GM21381 (cell line): ENCODE measurements around the gene LMO3.

Experiments
- ATAC-seq: cut with Tn5 transposase; IDR thresholded peaks from one replicate; pipeline ENCODE4 v1.9.1; 2021; ENCODE audit warnings: mild to moderate bottlenecking, moderate library complexity; ENCODE audit not compliant: unreplicated experiment

Gene LMO3

GRCh38 chr12:16606117-16606200 is at the start of gene LMO3:
TSS of gene LMO3 (minus strand) at chr12:16606162. CDS start at chr12:16600860, 5,302 bp downstream.
- ATAC-seq = no peak

- ATAC-seq = peak; percentile 87
These were observed 30.6 kb upstream of the LMO3 start for GRCh38 chr12:16636435-16637055.

GRCh38 chr12:16634786-16635185 is 28.8 kb upstream of the LMO3 start:
- ATAC-seq = no peak

DNA sequence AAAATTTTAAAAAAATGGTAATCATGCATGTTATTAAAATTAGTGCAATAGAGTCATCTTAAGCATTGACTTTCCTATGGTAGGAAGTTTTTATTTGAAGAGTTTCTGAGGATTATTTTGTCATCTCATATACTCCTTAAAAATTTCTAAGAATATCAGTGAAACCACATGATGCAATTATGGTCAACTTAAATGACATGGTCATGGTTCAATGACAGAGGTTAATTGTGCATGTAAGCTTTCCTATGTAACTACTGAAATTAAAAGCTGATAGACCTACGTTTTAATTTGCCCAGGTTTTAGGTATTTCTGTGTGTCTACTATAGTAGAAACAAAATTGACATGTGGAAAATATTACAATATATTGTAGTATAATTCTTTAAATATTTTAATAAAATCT is 21.0 kb upstream of the LMO3 start:
- ATAC-seq = no peak

DNA sequence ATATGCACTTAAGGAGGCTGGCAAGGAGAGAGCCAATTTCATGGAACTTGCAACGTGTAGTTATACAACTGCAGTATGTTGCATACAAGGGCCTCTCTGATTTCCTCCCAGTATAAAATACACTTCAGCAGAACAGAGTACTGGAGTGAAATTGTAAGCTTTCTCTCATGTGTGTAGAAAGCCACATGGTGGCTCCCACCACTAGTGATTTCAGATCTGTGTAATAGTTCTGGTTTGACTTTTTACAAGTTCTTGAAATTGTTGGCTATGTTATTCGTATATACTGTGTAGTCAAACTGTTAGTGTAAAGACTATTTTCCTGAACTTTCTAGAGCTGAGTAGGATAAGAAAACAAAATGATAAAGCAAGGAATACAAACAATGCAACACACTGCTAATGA is 16.4 kb upstream of the LMO3 start:
- no peak for ATAC-seq

- ATAC-seq = no peak
These were observed 13.6 kb upstream of the LMO3 start for GRCh38 chr12:16619537-16619936.

DNA sequence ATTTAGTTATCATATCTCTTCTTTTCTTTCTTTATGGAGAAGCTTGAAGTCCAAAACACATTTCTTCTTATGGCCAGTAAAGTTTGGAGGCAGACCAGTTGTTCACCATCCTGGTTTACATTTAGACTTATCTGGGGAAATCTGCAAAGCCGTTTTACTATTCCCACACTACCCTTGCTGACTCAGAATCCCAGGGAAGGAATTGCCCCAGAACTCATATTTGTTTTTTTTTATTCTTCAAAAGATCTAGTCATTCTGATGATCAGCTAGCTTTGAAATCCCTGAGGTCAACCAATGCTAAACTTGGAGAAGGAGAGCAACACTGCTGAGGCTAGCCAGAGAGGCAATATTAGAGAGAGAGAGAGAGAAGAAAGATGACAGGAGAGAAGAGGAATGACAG is 12.3 kb upstream of the LMO3 start:
- ATAC-seq = no peak

GRCh38 chr12:16613199-16613598 is 7.2 kb upstream of the LMO3 start:
- no peak for ATAC-seq

DNA sequence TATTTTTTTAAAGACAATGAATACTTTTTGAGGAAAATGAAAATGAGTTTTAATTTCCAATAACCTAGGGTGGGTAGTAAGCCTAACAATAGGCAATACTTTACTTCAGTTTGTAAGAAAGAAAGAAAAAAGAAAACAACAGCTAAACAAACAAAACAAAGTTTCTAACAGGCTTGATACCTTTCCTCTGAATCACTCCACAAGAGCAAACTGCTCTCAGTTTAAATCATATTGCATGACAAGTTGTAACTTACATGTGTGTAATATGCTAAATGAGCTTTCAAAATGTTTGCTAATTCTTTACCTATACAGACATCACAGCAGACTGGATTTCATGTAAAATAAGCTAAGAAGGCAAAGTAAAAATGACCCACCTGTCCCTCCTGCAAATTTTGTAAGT is 6.7 kb upstream of the LMO3 start:
- no peak for ATAC-seq

DNA sequence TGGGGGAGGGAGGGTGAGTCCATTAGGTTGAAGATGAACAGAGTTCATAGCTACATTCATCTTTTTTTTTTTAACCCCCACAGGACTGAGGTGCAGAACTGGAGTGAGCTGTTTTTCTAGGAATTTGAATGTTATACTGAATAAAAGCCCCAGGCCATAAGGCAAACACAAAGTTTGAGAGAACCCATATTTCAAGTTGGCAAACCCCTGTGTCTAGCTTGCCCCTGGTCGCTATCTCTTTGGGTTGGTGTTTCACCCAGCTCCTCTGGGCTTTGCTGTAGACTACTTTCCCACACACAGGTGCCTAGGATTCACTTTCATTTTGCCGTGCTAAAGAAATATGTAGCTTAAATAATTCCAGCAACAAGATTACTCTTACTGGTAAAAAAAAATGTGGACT is 5.2 kb upstream of the LMO3 start:
- ATAC-seq = peak; percentile 41

GRCh38 chr12:16610743-16611142 is 4.8 kb upstream of the LMO3 start:
- ATAC-seq = no peak

- ATAC-seq = no peak
These were observed 4.1 kb upstream of the LMO3 start for GRCh38 chr12:16610001-16610585.

DNA sequence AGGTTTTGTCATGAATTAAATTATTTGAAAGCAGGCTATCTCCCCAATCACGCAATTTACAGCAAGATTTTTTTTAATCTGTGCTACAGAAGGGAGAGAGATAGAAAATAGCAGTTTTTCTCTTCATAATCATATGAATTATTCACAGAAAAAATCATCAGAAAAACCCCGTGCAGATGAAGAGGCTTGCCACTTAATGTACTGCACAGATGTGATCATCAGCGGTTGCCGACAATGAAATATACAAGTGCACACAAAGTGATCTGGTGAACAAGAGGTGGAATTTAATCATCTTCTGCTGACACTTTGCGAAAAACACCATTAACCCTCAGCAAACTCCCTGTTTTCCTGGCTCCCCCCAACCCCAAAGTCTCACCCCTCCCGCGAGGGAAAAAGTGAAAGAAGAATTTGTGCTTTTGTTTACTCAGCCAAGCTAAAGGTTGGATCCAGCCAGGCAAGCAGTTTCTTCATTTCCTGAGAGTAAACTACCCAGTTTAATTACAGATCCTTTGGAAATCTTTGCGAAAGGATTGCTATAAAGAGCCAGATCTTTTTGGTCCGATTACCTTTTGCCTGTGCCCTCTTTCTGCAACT is 3.1 kb upstream of the LMO3 start:
- ATAC-seq = no peak

DNA sequence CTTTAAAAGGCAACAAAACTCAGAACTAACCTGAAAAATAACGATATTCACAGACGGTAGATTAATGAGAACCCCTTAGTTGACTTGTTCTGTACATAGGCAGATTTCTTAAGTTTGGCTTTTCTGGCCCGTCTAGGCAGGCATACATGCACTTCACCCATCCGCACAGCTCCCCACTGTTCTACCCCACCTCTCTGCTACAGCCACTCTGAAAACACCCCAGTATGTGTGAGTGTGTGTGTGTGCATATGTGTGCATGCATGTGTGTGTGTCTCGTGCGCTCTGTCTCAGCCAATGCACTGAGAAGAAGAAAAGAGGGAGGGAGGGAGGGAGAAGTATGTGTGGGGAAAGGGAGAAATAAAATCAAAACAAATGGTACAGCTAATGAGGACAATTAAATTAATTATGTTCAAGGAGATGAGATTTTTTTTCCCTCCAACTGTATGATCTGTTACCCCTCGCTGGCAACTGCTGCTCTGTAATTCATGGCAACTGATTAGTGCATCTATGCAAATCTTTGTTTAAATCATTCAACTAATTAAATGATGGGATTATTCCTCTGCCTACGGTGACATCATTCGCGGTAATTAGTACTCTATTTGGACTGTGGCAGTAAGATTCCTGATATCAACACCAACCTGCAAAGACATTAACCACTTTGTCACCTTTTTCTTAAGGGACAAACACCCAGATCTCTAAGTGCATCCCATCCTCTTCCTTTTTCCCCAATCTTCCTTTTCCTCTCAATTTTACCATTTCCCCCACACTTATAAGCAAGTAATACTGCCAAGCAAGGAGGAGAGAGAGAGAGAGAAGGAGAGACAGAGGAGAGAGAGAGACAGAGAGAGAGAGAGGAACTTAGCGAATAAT is 2.2 kb upstream of the LMO3 start:
- ATAC-seq = no peak

DNA sequence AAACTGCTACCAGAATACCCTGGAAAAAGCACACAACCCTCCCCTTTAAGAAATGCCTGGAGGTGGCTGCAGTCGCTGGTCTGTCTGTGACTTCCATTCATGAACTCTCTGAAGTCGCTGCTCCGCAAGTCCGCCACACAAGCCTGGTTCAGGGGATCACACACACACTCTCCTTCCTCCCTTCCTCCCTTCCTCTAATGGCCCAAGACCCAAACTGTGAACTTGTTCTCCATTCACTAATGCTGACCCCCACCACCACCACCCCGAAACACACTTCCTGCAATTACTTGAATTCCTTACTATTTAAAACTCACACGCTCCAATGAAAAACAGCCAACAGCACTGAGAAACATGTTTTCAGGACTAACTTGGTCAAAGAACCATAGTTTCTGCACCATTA is 1.0 kb upstream of the LMO3 start:
- no peak for ATAC-seq

DNA sequence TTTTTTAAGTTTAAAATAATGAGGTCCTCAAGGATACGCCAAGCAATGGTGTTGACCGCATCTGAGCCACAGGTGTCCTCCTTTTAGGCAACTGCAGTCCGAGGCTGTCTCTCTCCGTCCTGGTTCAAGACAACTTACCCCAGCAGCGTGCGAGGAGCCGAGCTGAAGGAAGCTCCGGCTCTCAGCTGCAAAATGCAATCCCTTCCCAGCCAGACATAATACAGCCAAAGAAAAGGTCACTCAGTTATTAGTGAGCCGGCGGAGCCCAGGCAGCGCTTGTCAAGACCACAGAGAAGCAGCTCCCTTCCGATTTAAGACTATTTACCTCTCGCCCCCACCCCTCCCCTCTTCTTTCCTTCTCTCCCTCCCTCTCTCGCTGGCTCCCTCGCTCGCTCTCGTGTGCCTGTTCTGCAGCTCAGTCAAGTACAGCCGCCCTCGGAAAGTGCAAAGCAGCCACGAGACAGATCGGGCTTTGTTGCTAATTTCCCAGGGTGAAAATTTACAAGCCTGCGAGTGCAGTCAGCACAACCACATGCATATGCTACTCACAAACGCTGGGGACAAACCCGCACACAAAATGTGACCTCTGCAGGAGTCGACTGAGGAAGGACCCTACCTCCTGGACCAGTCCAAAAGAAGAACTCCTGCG is 363 bp upstream of the LMO3 start:
- peak; percentile 41 for ATAC-seq

DNA sequence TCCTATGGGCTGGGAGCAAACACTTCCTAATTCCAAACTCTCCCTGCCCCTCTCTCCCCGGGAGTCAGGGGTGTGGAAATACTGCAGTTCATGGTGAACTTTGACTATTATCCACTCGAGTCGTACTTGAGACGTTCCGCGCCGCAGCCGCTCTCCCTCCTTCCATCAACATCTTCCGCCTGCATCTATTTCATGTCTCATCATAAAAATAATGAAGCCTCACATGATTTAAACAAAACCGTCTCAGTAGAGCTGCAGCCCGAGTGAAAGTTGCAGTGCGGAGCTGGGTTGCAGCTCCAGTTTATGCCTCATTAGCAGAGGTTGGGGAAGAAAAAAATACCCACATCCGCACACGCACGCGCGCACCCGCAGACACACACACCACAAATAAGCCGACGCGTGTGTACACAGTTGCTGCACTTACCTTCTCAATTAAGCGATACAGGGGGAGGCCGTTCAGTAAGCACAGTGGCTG is 283 bp downstream of the LMO3 start:
- ATAC-seq = peak; percentile 27

DNA sequence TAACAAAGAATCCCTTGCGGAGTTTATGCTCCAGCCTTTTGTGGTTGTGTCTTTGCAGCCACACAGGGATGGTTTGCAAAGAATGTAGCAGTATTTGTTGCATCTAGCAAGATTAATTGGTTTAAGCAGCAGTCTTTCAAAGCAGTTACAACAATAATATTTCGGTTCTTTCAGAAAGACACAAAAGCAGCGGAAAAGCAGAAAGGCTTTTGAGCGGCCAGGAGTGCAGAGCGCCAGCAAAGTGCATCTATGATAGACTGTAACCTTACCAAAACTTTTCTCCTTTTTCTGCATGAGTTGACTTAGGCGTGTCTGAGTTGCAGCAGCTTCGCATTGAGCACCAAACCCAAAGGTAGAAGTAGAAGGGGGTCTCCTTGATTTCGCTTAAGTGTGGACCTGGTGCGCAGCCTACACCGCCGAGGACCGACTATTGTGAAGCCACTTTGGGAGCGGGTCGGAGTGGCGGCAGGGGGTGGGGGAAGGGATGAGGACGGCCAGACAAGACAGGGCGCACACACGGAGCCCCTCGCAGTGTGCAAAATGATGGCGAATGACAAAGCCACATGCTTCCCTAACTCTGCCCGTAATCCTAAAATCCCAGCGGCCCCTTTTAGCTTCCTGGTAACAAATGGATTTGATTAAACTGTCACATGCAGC is 1.2 kb downstream of the LMO3 start:
- no peak for ATAC-seq

- ATAC-seq = no peak
These were observed 1.9 kb downstream of the LMO3 start for GRCh38 chr12:16603916-16604575.

DNA sequence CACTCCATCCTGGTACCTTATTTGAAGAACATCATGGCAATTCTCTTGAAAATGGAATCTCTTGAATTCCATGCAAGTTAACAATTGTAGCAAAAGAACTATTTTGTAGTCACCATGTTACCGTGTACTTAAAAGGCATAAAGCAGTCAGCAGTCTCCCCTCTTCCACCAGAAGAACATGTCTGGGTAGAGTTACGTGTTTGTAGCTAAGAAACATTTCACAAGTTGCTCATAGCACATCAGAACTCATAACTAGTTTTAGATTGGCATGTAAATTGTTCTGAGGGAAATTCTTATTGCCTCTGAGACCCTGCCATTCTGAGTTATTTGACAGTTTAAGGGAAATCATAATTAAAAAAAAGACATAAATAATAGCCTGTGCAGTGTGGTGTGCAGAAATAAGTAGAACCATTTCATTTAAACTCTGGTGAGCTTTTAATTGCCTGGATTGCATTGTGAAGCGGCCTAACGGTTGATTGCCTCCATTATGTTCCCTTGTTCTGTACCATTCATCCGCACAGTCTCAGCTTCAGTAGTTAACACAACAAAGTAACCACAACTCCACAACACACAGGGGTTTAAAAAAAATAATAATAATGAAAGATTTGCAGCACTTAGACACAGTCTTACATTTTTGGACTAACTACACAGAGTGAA is 2.6 kb downstream of the LMO3 start:
- no peak for ATAC-seq
